Epithelial cell of alveolus of lung (primary cell): ENCODE measurements around the gene POLR2A. TPM values are rescaled to one million over a fixed set of nuclear protein-coding genes. Genes with fewer than 3 reads are reported as not detected.

Experiments
- total RNA-seq: library from RNA; depleted of rRNA; stranded (reverse); fragments of >200 nt; gene quantifications from 2 replicates; pipeline ENCODE4 v1.2.1, GENCODE V29; 2015

Gene POLR2A
- total RNA-seq, result 55.6 and 62.1 TPM in 2 replicates

GRCh38 chr17:7484067-7484918 is at the start of gene POLR2A:
Gene POLR2A (plus strand): TSS chr17:7484366.

GRCh38 chr17:7439462-7440112 is 44.6 kb upstream of the POLR2A start, which contains the start of gene FGF11:
Gene FGF11 (plus strand): TSS chr17:7439512. CDS start chr17:7439621, 109 bp downstream.

GRCh38 chr17:7444682-7445618 is 39.2 kb upstream of the POLR2A start, which contains the start of gene CHRNB1:
Gene CHRNB1 (plus strand): TSS chr17:7445061. CDS start chr17:7445128, 67 bp downstream.

GRCh38 chr17:7479213-7480088 is 4.7 kb upstream of the POLR2A start, which contains the start of gene ZBTB4:
Gene ZBTB4 (minus strand): TSS chr17:7479631. CDS start chr17:7466801, 12,830 bp downstream.

DNA sequence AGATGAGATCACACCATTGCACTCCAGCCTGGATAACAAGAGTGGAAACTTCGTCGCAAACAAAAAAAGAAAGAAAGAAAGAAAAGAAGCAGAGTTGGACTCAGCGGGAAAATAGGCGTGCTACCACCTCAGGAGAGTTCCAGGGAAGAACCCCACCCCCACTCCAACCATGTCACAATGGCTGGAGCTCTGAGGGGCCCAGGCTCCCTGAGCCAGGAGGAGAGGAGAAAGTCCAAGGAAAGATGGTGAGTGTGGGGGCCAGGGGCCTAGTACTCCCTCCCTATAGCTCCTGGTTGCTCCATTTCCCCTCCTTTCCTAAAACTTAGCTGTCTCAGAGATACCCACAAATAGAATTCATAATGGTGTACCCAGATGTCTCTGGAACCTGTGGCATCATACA is 2.9 kb upstream of the POLR2A start, which contains the start of gene SLC35G6:
SLC35G6 (plus strand) TSS at position 172 of the 400 bp plus-strand sequence; CDS start at position 243, 71 bp downstream.

DNA sequence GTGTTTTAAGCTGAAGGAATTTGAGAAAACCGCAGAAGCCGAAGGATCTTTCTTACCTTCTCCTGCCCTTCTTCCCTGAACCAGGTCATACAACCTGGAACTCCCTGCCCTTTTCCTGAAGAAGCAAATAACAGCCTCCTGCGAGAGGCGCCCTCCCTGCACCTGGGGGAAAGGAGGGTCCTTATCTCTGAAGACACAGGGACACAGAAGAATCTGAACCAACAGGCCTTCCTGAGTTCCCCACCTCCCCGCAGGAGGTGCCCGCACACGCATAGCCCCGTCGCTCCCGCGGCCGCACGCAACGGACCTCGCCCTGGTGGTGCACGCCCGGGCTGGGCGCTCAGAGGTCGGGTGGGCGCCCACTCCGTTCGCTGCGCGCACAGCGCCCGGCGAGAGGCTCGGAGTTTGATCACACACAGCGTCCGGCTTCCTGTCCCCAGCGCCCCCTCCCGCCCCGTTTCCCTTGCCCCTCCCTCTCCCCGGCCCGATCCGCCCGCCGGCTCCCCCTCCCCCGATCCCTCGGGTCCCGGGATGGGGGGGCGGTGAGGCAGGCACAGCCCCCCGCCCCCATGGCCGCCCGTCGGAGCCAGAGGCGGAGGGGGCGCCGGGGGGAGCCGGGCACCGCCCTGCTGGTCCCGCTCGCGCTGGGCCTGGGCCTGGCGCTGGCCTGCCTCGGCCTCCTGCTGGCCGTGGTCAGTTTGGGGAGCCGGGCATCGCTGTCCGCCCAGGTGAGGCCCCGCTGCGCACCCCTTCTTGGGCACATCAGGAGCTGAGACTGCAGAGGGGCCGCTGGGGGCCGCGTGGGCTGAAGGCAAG is 64.6 kb downstream of the POLR2A start, which contains the start of gene TNFSF12:
TNFSF12 (plus strand) TSS at position 474 of the 816 bp plus-strand sequence; CDS start at position 570, 96 bp downstream.

Other genes starting within 250 kb of the POLR2A start
- 50.8 and 59.7 TPM in 2 replicates for gene DVL2, start 249.8 kb upstream of the POLR2A start, total RNA-seq
- gene PHF23, start 244.9 kb upstream of the POLR2A start, total RNA-seq, result 55.6 and 63.3 TPM in 2 replicates
- 310 and 533 TPM in 2 replicates for gene GABARAP, start 241.9 kb upstream of the POLR2A start, total RNA-seq
- 64.9 and 130 TPM in 2 replicates for gene CTDNEP1, start 232.6 kb upstream of the POLR2A start, total RNA-seq
- 34.9 and 40.0 TPM in 2 replicates for gene ELP5, start 232.2 kb upstream of the POLR2A start, total RNA-seq
- 1.8 and 23.0 TPM in 2 replicates for gene CLDN7, start 221.9 kb upstream of the POLR2A start, total RNA-seq
- 0.13 and 0.96 TPM in 2 replicates for gene SLC2A4, start 202.6 kb upstream of the POLR2A start, total RNA-seq
- 3.9 TPM in 1 of 2 replicates, not detected in the other for gene YBX2, start 189.7 kb upstream of the POLR2A start, total RNA-seq
- 167 and 647 TPM in 2 replicates for gene EIF5A, start 176.7 kb upstream of the POLR2A start, total RNA-seq
- 36.5 and 37.0 TPM in 2 replicates for gene GPS2, start 169.0 kb upstream of the POLR2A start, total RNA-seq
- 7.5 and 10.5 TPM in 2 replicates for gene NEURL4, start 155.0 kb upstream of the POLR2A start, total RNA-seq
- 1.5 and 2.7 TPM in 2 replicates for gene ACAP1, start 147.8 kb upstream of the POLR2A start, total RNA-seq
- 11.4 and 17.8 TPM in 2 replicates for gene KCTD11, start 132.2 kb upstream of the POLR2A start, total RNA-seq
- 0.13 TPM in 1 of 2 replicates, not detected in the other for gene TMEM95, start 129.2 kb upstream of the POLR2A start, total RNA-seq
- 0.65 and 2.2 TPM in 2 replicates for gene TNK1, start 103.3 kb upstream of the POLR2A start, total RNA-seq
- 60.1 and 62.8 TPM in 2 replicates for gene PLSCR3, start 89.8 kb upstream of the POLR2A start, total RNA-seq
- 130 and 211 TPM in 2 replicates for gene TMEM256, start 80.3 kb upstream of the POLR2A start, total RNA-seq
- 18.5 and 38.1 TPM in 2 replicates for gene NLGN2, start 76.5 kb upstream of the POLR2A start, total RNA-seq
- not detected in 2 replicates for gene SPEM1, start 64.0 kb upstream of the POLR2A start, total RNA-seq
- not detected in 2 replicates for gene SPEM2, start 58.8 kb upstream of the POLR2A start, total RNA-seq
- not detected in 2 replicates for gene SPEM3, start 55.5 kb upstream of the POLR2A start, total RNA-seq
- 3.8 and 8.9 TPM in 2 replicates for gene TMEM102, start 48.9 kb upstream of the POLR2A start, total RNA-seq
- gene FGF11, start 44.9 kb upstream of the POLR2A start, total RNA-seq, result 2.1 and 7.3 TPM in 2 replicates
- gene CHRNB1, start 39.3 kb upstream of the POLR2A start, total RNA-seq, result 5.2 and 11.9 TPM in 2 replicates
- gene ZBTB4, start 4.7 kb upstream of the POLR2A start, total RNA-seq, result 24.3 and 39.0 TPM in 2 replicates
- not detected in 2 replicates for gene SLC35G6, start 2.9 kb upstream of the POLR2A start, total RNA-seq
- gene TNFSF12, start 64.7 kb downstream of the POLR2A start, total RNA-seq, result 16.0 and 20.4 TPM in 2 replicates
- 4.1 and 4.9 TPM in 2 replicates for gene TNFSF13, start 74.4 kb downstream of the POLR2A start, total RNA-seq
- 62.5 and 73.4 TPM in 2 replicates for gene SENP3, start 77.6 kb downstream of the POLR2A start, total RNA-seq
- gene CD68, start 95.3 kb downstream of the POLR2A start, total RNA-seq, result 37.4 and 40.5 TPM in 2 replicates
- gene MPDU1, start 99.5 kb downstream of the POLR2A start, total RNA-seq, result 202 and 249 TPM in 2 replicates
- 0.52 and 2.8 TPM in 2 replicates for gene SOX15, start 105.7 kb downstream of the POLR2A start, total RNA-seq
- 24.8 and 37.5 TPM in 2 replicates for gene FXR2, start 130.5 kb downstream of the POLR2A start, total RNA-seq
- 26.6 and 100 TPM in 2 replicates for gene SAT2, start 143.5 kb downstream of the POLR2A start, total RNA-seq
- 0.26 and 1.4 TPM in 2 replicates for gene SHBG, start 145.8 kb downstream of the POLR2A start, total RNA-seq
- gene ATP1B2, start 166.6 kb downstream of the POLR2A start, total RNA-seq, result 1.0 TPM in 1 of 2 replicates, not detected in the other
- 55.3 and 73.2 TPM in 2 replicates for gene TP53, start 203.1 kb downstream of the POLR2A start, total RNA-seq
- 6.7 and 14.0 TPM in 2 replicates for gene WRAP53, start 204.1 kb downstream of the POLR2A start, total RNA-seq
- gene EFNB3, start 220.8 kb downstream of the POLR2A start, total RNA-seq, result 1.6 and 8.7 TPM in 2 replicates
- under 0.01 and 0.16 TPM in 2 replicates for gene DNAH2, start 233.4 kb downstream of the POLR2A start, total RNA-seq